ENCODE data around the gene XKR3. TPM values are rescaled to one million over a fixed set of nuclear protein-coding genes. Genes with fewer than 3 reads are reported as not detected.
"Not testable (repeated sequence)": the region's sequence is repeated elsewhere in the genome, so short reads cannot be mapped to it uniquely, and the experiment has no call there.

XKR3 gene
- not detected in 2 replicates for total RNA-seq

- no peak for DNase-seq (ENCODE audit: low read depth in 2 of 2)
These were observed at the start of gene XKR3 for GRCh38 chr22:16824716-16825687. Gene XKR3 (minus strand): TSS chr22:16825411. CDS start chr22:16808073, 17,338 bp downstream.

- not testable (repeated sequence) for DNase-seq (ENCODE audit: low read depth in 2 of 2)
These were observed 44.4 kb upstream of the XKR3 start for GRCh38 chr22:16869640-16870039.

GRCh38 chr22:16866167-16866566 lies 41.0 kb upstream of the XKR3 start:
- DNase-seq (ENCODE audit: low read depth in 2 of 2): no peak

- DNase-seq (ENCODE audit: low read depth in 2 of 2): not testable (repeated sequence)
These were observed 31.6 kb upstream of the XKR3 start for GRCh38 chr22:16856851-16857250.

- no peak for DNase-seq (ENCODE audit: low read depth in 2 of 2)
These were observed 29.4 kb upstream of the XKR3 start for GRCh38 chr22:16854631-16855030.

- DNase-seq (ENCODE audit: low read depth in 2 of 2): not testable (repeated sequence)
These were observed 26.2 kb upstream of the XKR3 start for GRCh38 chr22:16851268-16851996.

- no peak for DNase-seq (ENCODE audit: low read depth in 2 of 2)
These were observed 22.1 kb upstream of the XKR3 start for GRCh38 chr22:16847271-16847670.

GRCh38 chr22:16845881-16846280 lies 20.7 kb upstream of the XKR3 start:
- DNase-seq (ENCODE audit: low read depth in 2 of 2): no peak

GRCh38 chr22:16845465-16845864 lies 20.3 kb upstream of the XKR3 start:
- no peak for DNase-seq (ENCODE audit: low read depth in 2 of 2)

GRCh38 chr22:16844529-16844928 lies 19.3 kb upstream of the XKR3 start:
- DNase-seq (ENCODE audit: low read depth in 2 of 2): no peak

GRCh38 chr22:16838073-16838472 lies 12.9 kb upstream of the XKR3 start:
- no peak for DNase-seq (ENCODE audit: low read depth in 2 of 2)

GRCh38 chr22:16834971-16835370 lies 9.8 kb upstream of the XKR3 start:
- no peak for DNase-seq (ENCODE audit: low read depth in 2 of 2)

GRCh38 chr22:16831257-16831656 lies 6.0 kb upstream of the XKR3 start:
- DNase-seq (ENCODE audit: low read depth in 2 of 2): no peak

- no peak for DNase-seq (ENCODE audit: low read depth in 2 of 2)
These were observed 4.8 kb upstream of the XKR3 start for GRCh38 chr22:16829985-16830384.

GRCh38 chr22:16828876-16829275 lies 3.7 kb upstream of the XKR3 start:
- no peak for DNase-seq (ENCODE audit: low read depth in 2 of 2)

- DNase-seq (ENCODE audit: low read depth in 2 of 2): no peak
These were observed 2.3 kb upstream of the XKR3 start for GRCh38 chr22:16827506-16827905.

- DNase-seq (ENCODE audit: low read depth in 2 of 2): no peak
These were observed 6.0 kb downstream of the XKR3 start for GRCh38 chr22:16819249-16819648.

- no peak for DNase-seq (ENCODE audit: low read depth in 2 of 2)
These were observed 6.7 kb downstream of the XKR3 start for GRCh38 chr22:16818538-16818937.

- DNase-seq (ENCODE audit: low read depth in 2 of 2): no peak
These were observed 10.1 kb downstream of the XKR3 start for GRCh38 chr22:16815073-16815472.

GRCh38 chr22:16810188-16810802 lies 14.9 kb downstream of the XKR3 start:
- no peak for DNase-seq (ENCODE audit: low read depth in 2 of 2)

GRCh38 chr22:16808744-16809143 lies 16.5 kb downstream of the XKR3 start:
- DNase-seq (ENCODE audit: low read depth in 2 of 2): no peak

GRCh38 chr22:16807109-16807508 lies 18.1 kb downstream of the XKR3 start:
- DNase-seq (ENCODE audit: low read depth in 2 of 2): no peak

Measured in dermis microvascular lymphatic vessel endothelial cell (primary cell).